Measurements from ENCODE around the gene ROBO1.

The ROBO1 gene

DNA sequence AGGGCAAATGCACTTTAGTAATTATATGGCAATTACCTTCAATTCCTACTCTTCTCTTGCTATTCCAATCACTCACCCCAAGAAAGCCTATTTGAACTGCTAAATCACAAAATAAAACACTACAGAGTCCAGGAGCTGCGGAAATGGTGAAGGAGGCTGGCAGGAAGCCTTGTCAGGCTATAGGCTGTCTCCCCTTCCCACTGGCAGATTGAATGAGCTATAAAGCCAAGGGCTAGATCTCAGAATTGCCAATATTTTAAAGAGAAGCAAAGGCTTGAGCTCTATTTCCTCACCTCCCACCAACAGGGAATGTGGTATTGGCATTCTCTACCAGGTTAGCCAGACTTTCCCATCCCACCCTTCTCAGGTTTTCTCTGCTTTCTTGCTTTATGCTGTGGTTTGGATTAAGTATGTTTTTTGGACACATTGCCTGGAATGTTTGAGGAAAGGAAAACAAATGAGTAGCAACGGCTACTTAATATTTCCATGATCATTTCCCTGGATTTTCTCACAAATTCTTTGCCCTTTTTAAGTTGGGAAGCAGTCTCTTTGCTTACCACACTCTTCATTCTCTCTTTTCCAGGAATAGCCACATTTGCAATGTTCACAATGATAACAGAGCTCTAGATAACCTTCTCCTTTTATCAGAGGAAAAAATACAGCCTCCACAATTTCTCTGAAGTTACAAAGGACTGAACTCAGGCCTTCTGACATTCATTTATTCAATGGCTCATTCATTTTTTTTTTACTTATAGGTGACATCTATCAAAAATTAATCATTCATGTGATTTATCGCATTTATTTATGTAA, 1125.4 kb downstream of the ROBO1 start:
- no peak for DNase-seq (ENCODE audit: extremely low spot score)
- TF ChIP-seq ELF4 (IDR thresholded peaks at IDR 0.05), result no peak
- no peak for TF ChIP-seq ARNT (IDR thresholded peaks at IDR 0.05)
- no peak for TF ChIP-seq SP1 (IDR thresholded peaks at IDR 0.05)
- no peak for TF ChIP-seq PKNOX1 (IDR thresholded peaks at IDR 0.05)
- ChIA-PET POLR2A (no interaction called here), CTCF (no interaction called here)

DNA sequence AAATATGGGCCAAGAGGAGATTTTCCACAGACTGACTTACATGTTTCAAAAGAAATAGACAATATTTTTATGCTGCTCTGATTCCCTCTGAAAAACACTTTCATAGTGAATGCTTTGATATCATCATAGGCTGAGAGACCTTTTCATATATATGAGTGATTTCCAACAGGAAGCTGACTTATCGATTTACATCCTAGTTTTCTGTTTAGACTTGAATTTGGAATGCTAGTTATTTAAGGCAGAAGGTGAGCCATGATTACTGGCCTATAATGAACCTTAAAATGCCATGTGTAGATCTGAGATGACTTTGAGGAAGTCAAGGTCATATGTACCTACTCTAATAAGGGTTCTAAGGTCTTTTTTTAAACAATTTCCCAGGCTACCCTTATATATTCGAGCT, 1126.1 kb downstream of the ROBO1 start:
- POLR2A ChIA-PET, result no interaction called here
- CTCF ChIA-PET, result no interaction called here
- no peak for TF ChIP-seq HDGF (IDR thresholded peaks at IDR 0.05; ENCODE audit: borderline replicate concordance)
- TF ChIP-seq CTBP1 (IDR thresholded peaks at IDR 0.05; ENCODE audit: borderline replicate concordance), result no peak
- no peak for DNase-seq (ENCODE audit: extremely low spot score)

DNA sequence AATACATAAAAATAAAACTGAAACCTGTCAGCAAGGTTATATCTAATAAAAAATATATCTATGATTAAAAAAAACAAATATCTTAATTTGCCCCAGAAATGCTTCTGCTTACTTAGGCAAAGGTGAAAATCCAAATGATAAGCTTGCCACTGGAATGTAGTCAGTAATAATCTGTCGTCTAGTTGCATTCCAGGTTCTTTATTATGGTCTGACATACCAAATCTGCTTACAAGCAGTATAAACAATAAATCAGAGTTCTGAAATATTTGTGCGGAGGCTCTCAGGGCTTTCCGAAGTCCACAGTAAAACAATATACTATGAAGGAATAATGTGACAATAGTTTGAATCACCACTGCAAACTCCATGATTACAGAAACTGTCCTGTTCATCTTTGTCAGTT, 1133.5 kb downstream of the ROBO1 start:
- TF ChIP-seq ZNF384 (IDR thresholded peaks at IDR 0.05), result no peak
- TF ChIP-seq TARDBP (IDR thresholded peaks at IDR 0.05), result no peak
- no peak for TF ChIP-seq FOXA1 (IDR thresholded peaks at IDR 0.05)
- no peak for TF ChIP-seq SP1 (IDR thresholded peaks at IDR 0.05)
- no peak for TF ChIP-seq ELF4 (IDR thresholded peaks at IDR 0.05)
- no peak for TF ChIP-seq FOXM1 (IDR thresholded peaks at IDR 0.05; ENCODE audit: borderline replicate concordance)
- no peak for TF ChIP-seq HDGF (IDR thresholded peaks at IDR 0.05; ENCODE audit: borderline replicate concordance)
- TF ChIP-seq CTBP1 (IDR thresholded peaks at IDR 0.05; ENCODE audit: borderline replicate concordance), result no peak
- TF ChIP-seq BHLHE40 (IDR thresholded peaks at IDR 0.05; ENCODE audit: borderline replicate concordance), result no peak
- no peak for TF ChIP-seq NFRKB (IDR thresholded peaks at IDR 0.05)
- TF ChIP-seq FOXK2 (IDR thresholded peaks at IDR 0.05), result no peak
- no peak for TF ChIP-seq PKNOX1 (IDR thresholded peaks at IDR 0.05)
- TF ChIP-seq L3MBTL2 (conservative IDR thresholded peaks at IDR 0.05), result no peak
- POLR2A ChIA-PET, result no interaction called here
- CTCF ChIA-PET, result no interaction called here
- no peak for DNase-seq (ENCODE audit: extremely low spot score)

DNA sequence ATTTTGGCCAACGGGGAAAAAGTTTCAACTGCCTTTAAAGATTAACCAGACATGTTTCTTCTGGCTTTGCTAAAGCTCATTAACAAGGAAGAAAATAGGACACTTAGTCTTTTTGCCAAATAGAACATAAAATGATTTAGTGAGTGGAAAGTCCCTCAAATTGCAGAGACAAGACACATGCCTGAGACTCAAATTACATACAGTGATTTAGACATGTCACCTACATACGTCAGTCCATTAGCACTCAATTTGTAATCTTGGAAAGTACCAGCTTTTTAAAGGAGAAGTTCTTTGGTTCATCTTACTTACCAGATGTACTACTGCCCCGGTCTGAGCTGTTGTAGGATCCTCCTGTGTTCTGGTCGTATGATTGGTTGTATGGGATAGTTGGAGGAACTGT, 1134.2 kb downstream of the ROBO1 start:
- POLR2A ChIA-PET, result no interaction called here
- CTCF ChIA-PET, result interaction anchor here (1.0 kb wide), 1 partner anchor 728 kb away, joined by 3 read pairs; no protein-coding TSS in a partner anchor
- TF ChIP-seq FOXK2 (IDR thresholded peaks at IDR 0.05) (no peak), TARDBP (IDR thresholded peaks at IDR 0.05) (no peak), PKNOX1 (IDR thresholded peaks at IDR 0.05) (no peak), HDGF (IDR thresholded peaks at IDR 0.05; ENCODE audit: borderline replicate concordance) (no peak), L3MBTL2 (conservative IDR thresholded peaks at IDR 0.05) (no peak), NFRKB (IDR thresholded peaks at IDR 0.05) (no peak), SP1 (IDR thresholded peaks at IDR 0.05) (no peak), FOXA1 (IDR thresholded peaks at IDR 0.05) (no peak), SUZ12 (IDR thresholded peaks at IDR 0.05) (no peak), CTBP1 (IDR thresholded peaks at IDR 0.05; ENCODE audit: borderline replicate concordance) (no peak), ELF4 (IDR thresholded peaks at IDR 0.05) (no peak), ZNF384 (IDR thresholded peaks at IDR 0.05) (no peak), LEF1 (IDR thresholded peaks at IDR 0.05; ENCODE audit: borderline replicate concordance) (no peak), ARNT (IDR thresholded peaks at IDR 0.05) (no peak), FOXM1 (IDR thresholded peaks at IDR 0.05; ENCODE audit: borderline replicate concordance) (no peak), BHLHE40 (IDR thresholded peaks at IDR 0.05; ENCODE audit: borderline replicate concordance) (no peak)
- no peak for DNase-seq (ENCODE audit: extremely low spot score)

DNA sequence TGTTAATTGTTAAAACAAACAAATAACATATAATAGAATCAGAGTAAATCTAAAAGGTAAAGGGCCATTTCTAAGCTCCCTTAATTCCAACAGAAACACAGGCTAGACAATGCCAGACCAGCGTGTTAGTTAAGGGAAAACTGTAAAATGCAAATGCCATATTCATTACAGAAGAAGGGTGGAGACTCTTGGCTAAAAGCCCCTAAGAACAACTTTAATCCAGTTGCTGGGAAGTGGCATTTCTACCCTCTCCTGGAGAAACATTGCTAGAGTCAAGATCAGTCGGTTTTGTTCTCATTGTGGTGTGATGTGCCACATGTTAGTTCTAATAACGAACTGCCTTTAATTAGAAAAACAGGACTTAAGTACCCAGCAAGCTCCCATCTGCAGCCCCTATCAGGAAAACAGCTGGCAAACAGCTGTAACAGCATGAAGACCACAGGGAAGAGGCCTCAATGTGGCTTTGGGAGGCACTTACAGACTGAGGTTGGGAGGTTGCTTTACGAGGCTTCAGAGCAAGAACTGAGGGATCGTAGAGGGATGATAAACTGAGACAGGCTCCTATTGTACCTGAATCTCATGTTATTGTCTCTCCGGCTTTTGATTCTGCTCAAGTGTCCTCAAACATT, 1134.8 kb downstream of the ROBO1 start:
- TF ChIP-seq CTBP1 (IDR thresholded peaks at IDR 0.05; ENCODE audit: borderline replicate concordance) (no peak), ZNF384 (IDR thresholded peaks at IDR 0.05) (no peak), ELF4 (IDR thresholded peaks at IDR 0.05) (no peak), BHLHE40 (IDR thresholded peaks at IDR 0.05; ENCODE audit: borderline replicate concordance) (no peak), FOXK2 (IDR thresholded peaks at IDR 0.05) (no peak), TARDBP (IDR thresholded peaks at IDR 0.05) (no peak), L3MBTL2 (conservative IDR thresholded peaks at IDR 0.05) (no peak), SUZ12 (IDR thresholded peaks at IDR 0.05) (no peak), LEF1 (IDR thresholded peaks at IDR 0.05; ENCODE audit: borderline replicate concordance) (no peak), SP1 (IDR thresholded peaks at IDR 0.05) (no peak), PKNOX1 (IDR thresholded peaks at IDR 0.05) (no peak), NFRKB (IDR thresholded peaks at IDR 0.05) (no peak), HDGF (IDR thresholded peaks at IDR 0.05; ENCODE audit: borderline replicate concordance) (no peak), FOXM1 (IDR thresholded peaks at IDR 0.05; ENCODE audit: borderline replicate concordance) (no peak), FOXA1 (IDR thresholded peaks at IDR 0.05) (no peak), ARNT (IDR thresholded peaks at IDR 0.05) (no peak)
- CTCF ChIA-PET, result interaction anchor here (1.0 kb wide), 1 partner anchor 728 kb away, joined by 3 read pairs; no protein-coding TSS in a partner anchor
- no peak for DNase-seq (ENCODE audit: extremely low spot score)
- POLR2A ChIA-PET, result no interaction called here
